Stimulated activated CD8-positive, alpha-beta memory T cell treated with anti-CD3 and anti-CD28 coated beads, Interleukin-2, amount 100 ng/mL, for 1 hour (primary cell): Measurements from ENCODE around the gene DIP2C.

Experiments
- DNase-seq, 2 donors: peaks; one replicate each; pipeline ENCODE4 v3.0.0-alpha.2; 2020; ENCODE audit warnings: low read depth in 2 of 2

Gene DIP2C

GRCh38 chr10:676178-676577 is 13.3 kb downstream of the DIP2C start:
- no peak for DNase-seq

- no peak for DNase-seq
Observed at GRCh38 chr10:675532-675931, 13.9 kb downstream of the DIP2C start.

- no peak for DNase-seq
Observed at GRCh38 chr10:673492-673891, 16.0 kb downstream of the DIP2C start.

GRCh38 chr10:672992-673391 is 16.5 kb downstream of the DIP2C start:
- no peak for DNase-seq

- DNase-seq, result no peak
Observed at GRCh38 chr10:672203-672602, 17.3 kb downstream of the DIP2C start.

GRCh38 chr10:670990-671389 is 18.5 kb downstream of the DIP2C start:
- DNase-seq, result no peak

GRCh38 chr10:670038-670437 is 19.4 kb downstream of the DIP2C start:
- no peak for DNase-seq

- DNase-seq, result no peak
Observed at GRCh38 chr10:668786-669485, 20.5 kb downstream of the DIP2C start.

- no peak for DNase-seq
Observed at GRCh38 chr10:667602-668143, 21.8 kb downstream of the DIP2C start.

GRCh38 chr10:667096-667495 is 22.4 kb downstream of the DIP2C start:
- DNase-seq, result no peak

- no peak for DNase-seq
Observed at GRCh38 chr10:666237-667012, 23.0 kb downstream of the DIP2C start.

GRCh38 chr10:665579-666091 is 23.8 kb downstream of the DIP2C start:
- no peak for DNase-seq

- DNase-seq, result no peak
Observed at GRCh38 chr10:664893-665292, 24.6 kb downstream of the DIP2C start.

- no peak for DNase-seq
Observed at GRCh38 chr10:664301-664700, 25.2 kb downstream of the DIP2C start.

- DNase-seq, result no peak
Observed at GRCh38 chr10:663831-664251, 25.6 kb downstream of the DIP2C start.

- no peak for DNase-seq
Observed at GRCh38 chr10:663466-663751, 26.1 kb downstream of the DIP2C start.

GRCh38 chr10:662686-663465 is 26.6 kb downstream of the DIP2C start:
- DNase-seq, result no peak

GRCh38 chr10:662223-662605 is 27.3 kb downstream of the DIP2C start:
- no peak for DNase-seq

- no peak for DNase-seq
Observed at GRCh38 chr10:661597-662222, 27.8 kb downstream of the DIP2C start.

- no peak for DNase-seq
Observed at GRCh38 chr10:660970-661596, 28.4 kb downstream of the DIP2C start.

GRCh38 chr10:660413-660969 is 29.0 kb downstream of the DIP2C start:
- DNase-seq, result no peak
